ENCODE data around the gene DTNB.
A peak's percentile ranks its signal among the peaks of the same experiment; 100 is the strongest.
"Not testable (repeated sequence)": the region's sequence is repeated elsewhere in the genome, so short reads cannot be mapped to it uniquely, and the experiment has no call there.

Gene DTNB

GRCh38 chr2:25684577-25685473 is 11.4 kb upstream of the DTNB start:
- no peak for DNase-seq (ENCODE audit: low read depth)

- DNase-seq (ENCODE audit: low read depth), result no peak
Measured at GRCh38 chr2:25682082-25682481, 8.7 kb upstream of the DTNB start.

- DNase-seq (ENCODE audit: low read depth), result no peak
Measured at GRCh38 chr2:25677877-25678276, 4.5 kb upstream of the DTNB start.

- no peak for DNase-seq (ENCODE audit: low read depth)
Measured at GRCh38 chr2:25674077-25674362, 643 bp upstream of the DTNB start.

GRCh38 chr2:25672494-25673299 is 680 bp downstream of the DTNB start:
- peak; percentile 40 for DNase-seq (ENCODE audit: low read depth)

GRCh38 chr2:25671622-25672021 is 1.8 kb downstream of the DTNB start:
- no peak for DNase-seq (ENCODE audit: low read depth)

- no peak for DNase-seq (ENCODE audit: low read depth)
Measured at GRCh38 chr2:25669520-25669919, 3.9 kb downstream of the DTNB start.

- DNase-seq (ENCODE audit: low read depth), result no peak
Measured at GRCh38 chr2:25666218-25666617, 7.2 kb downstream of the DTNB start.

GRCh38 chr2:25665429-25665828 is 7.9 kb downstream of the DTNB start:
- DNase-seq (ENCODE audit: low read depth), result not testable (repeated sequence)

GRCh38 chr2:25664965-25665307 is 8.4 kb downstream of the DTNB start:
- DNase-seq (ENCODE audit: low read depth), result no peak

- DNase-seq (ENCODE audit: low read depth), result peak; percentile 65
Measured at GRCh38 chr2:25664183-25664964, 9.0 kb downstream of the DTNB start.

GRCh38 chr2:25655316-25655715 is 18.1 kb downstream of the DTNB start:
- DNase-seq (ENCODE audit: low read depth), result no peak

GRCh38 chr2:25654801-25655200 is 18.6 kb downstream of the DTNB start:
- no peak for DNase-seq (ENCODE audit: low read depth)

- no peak for DNase-seq (ENCODE audit: low read depth)
Measured at GRCh38 chr2:25651782-25652455, 21.5 kb downstream of the DTNB start.

- DNase-seq (ENCODE audit: low read depth), result peak; percentile 31
Measured at GRCh38 chr2:25651066-25651465, 22.3 kb downstream of the DTNB start.

GRCh38 chr2:25650256-25650655 is 23.1 kb downstream of the DTNB start:
- DNase-seq (ENCODE audit: low read depth), result no peak

GRCh38 chr2:25649786-25650185 is 23.6 kb downstream of the DTNB start:
- DNase-seq (ENCODE audit: low read depth), result no peak

- no peak for DNase-seq (ENCODE audit: low read depth)
Measured at GRCh38 chr2:25642298-25642697, 31.1 kb downstream of the DTNB start.

GRCh38 chr2:25639696-25640095 is 33.7 kb downstream of the DTNB start:
- DNase-seq (ENCODE audit: low read depth), result no peak

- no peak for DNase-seq (ENCODE audit: low read depth)
Measured at GRCh38 chr2:25639131-25639530, 34.2 kb downstream of the DTNB start.

GRCh38 chr2:25635797-25636196 is 37.6 kb downstream of the DTNB start:
- DNase-seq (ENCODE audit: low read depth), result no peak

- not testable (repeated sequence) for DNase-seq (ENCODE audit: low read depth)
Measured at GRCh38 chr2:25633801-25634200, 39.6 kb downstream of the DTNB start.
